ENCODE measurements around the gene MROH2B. TPM values are rescaled to one million over a fixed set of nuclear protein-coding genes. Genes with fewer than 3 reads are reported as not detected.

The MROH2B gene
- total and polyA plus RNA-seq, 2 of the 13 experiments (the other 11 are each of a cell fraction or from before 2014, with no cell fraction given) = not detected

GRCh38 chr5:41115281-41115680 is 44.1 kb upstream of the MROH2B start:
- no TSS peak for BruUV-seq (replicated peaks)
- POLR2A ChIA-PET = no interaction called here
- Histone ChIP-seq H3K9me3 (ENCODE audit: low read length) (no peaks in the 10 kb centered on the region), H3K4me2 (ENCODE audit: low read depth, low read length) (no peak overlapping the region), H2AFZ (ENCODE audit: low read length) (no peak overlapping the region), H3K4me1 (ENCODE audit: insufficient read depth, low read length) (no peaks in the 10 kb centered on the region), H3K36me3 (replicated peaks in 1 of 2; ENCODE audit: control insufficient read depth in 1 of 2, insufficient read depth in 2 of 2, low read length in 2 of 2) (no peaks in the 10 kb centered on the region), H3K9ac (ENCODE audit: insufficient read depth, low read depth, low read length) (no peak overlapping the region), H3K27ac (ENCODE audit: extremely low read length, insufficient read depth, low read length) (no peak overlapping the region), H3K27me3 (ENCODE audit: control insufficient read depth in 1 of 2, insufficient read depth in 2 of 2, low read length in 2 of 2) (no peaks in the 10 kb centered on the region), H3K4me3 (replicated peaks in 1 of 3; ENCODE audit: insufficient read depth in 1 of 3, low read depth in 2 of 3, low read length in 3 of 3) (no peak overlapping the region), H4K20me1 (ENCODE audit: insufficient read depth, low read length) (no peaks in the 10 kb centered on the region), H3K79me2 (ENCODE audit: insufficient read depth, low read length) (no peaks in the 10 kb centered on the region)
- CTCF ChIA-PET (ENCODE audit: low intra/inter-chr PET ratio, low total read pairs) = no interaction called here
- no peak for FAIRE-seq
- WGBS (ENCODE audit: low lambda C conversion rate) = 76% methylated on average over 2 of the region's 2 CpGs
- DNase-seq (ENCODE audit: low spot score) = no peak
- no peak for ATAC-seq
- in situ Hi-C loops (cut with HindIII; ENCODE audit: extremely low pct_ligation_motif_present, low pct_unique_long_range_greater_than_20kb) = no loop called here
- TF ChIP-seq NFRKB (IDR thresholded peaks at IDR 0.05) = no peak
- no peak for TF ChIP-seq ZBTB49 (CRISPR knock-in tag; IDR thresholded peaks at IDR 0.05; ENCODE audit: borderline replicate concordance)
- TF ChIP-seq ZNF839 (CRISPR knock-in tag; IDR thresholded peaks at IDR 0.05; ENCODE audit: borderline replicate concordance) = no peak
- TF ChIP-seq CAMTA2 (CRISPR knock-in tag; IDR thresholded peaks at IDR 0.05; ENCODE audit: borderline replicate concordance) = no peak
- TF ChIP-seq ZBTB7B (CRISPR knock-in tag; IDR thresholded peaks at IDR 0.05) = no peak
- TF ChIP-seq ZNF367 (CRISPR knock-in tag; IDR thresholded peaks at IDR 0.05; ENCODE audit: borderline replicate concordance) = no peak
- no peak for TF ChIP-seq HDAC6 (IDR thresholded peaks at IDR 0.05; ENCODE audit: low read depth, low read length)
- no peak for TF ChIP-seq TBX2 (CRISPR knock-in tag; IDR thresholded peaks at IDR 0.05; ENCODE audit: borderline replicate concordance)
- TF ChIP-seq SRSF1 (optimal IDR thresholded peaks at IDR 0.05; ENCODE audit: low read depth, low read length) = no peak
- no peak for TF ChIP-seq ZNF253 (CRISPR knock-in tag; IDR thresholded peaks at IDR 0.05; ENCODE audit: borderline replicate concordance)
- TF ChIP-seq HOMEZ (CRISPR knock-in tag; IDR thresholded peaks at IDR 0.05; ENCODE audit: low read depth) = no peak
- TF ChIP-seq NCOR1 (IDR thresholded peaks at IDR 0.05; ENCODE audit: borderline replicate concordance, low read length) = no peak
- no peak for TF ChIP-seq MXD4 (CRISPR knock-in tag; IDR thresholded peaks at IDR 0.05)
- no peak for TF ChIP-seq ZBTB7A (CRISPR knock-in tag; IDR thresholded peaks at IDR 0.05)
- TF ChIP-seq HOXA9 (CRISPR knock-in tag; IDR thresholded peaks at IDR 0.05; ENCODE audit: borderline replicate concordance) = no peak
- no peak for TF ChIP-seq ZSCAN20 (CRISPR knock-in tag; IDR thresholded peaks at IDR 0.05; ENCODE audit: borderline replicate concordance)
- intact Hi-C loops (cut with micrococcal nuclease; ENCODE audit: unreplicated experiment) = no loop called here

Measured in HepG2 (cell line).